Suprapubic skin (tissue), 3 donors: ENCODE results near the gene LDLRAD2.

Experiments
- CTCF ChIP-seq, 2 donors: fragments of 200-600 bp in 1 of 2; fragments of 450-650 bp in 1 of 2; sonication (generic) in 1 of 2; IDR thresholded peaks; one replicate each; pipeline ENCODE4 v1.5.1; 2016 to 2019; ENCODE audit warnings: antibody characterized with exemption in 2 of 2, mild to moderate bottlenecking in 1 of 2, moderate library complexity in 1 of 2
- EP300 ChIP-seq: sonication (generic); formaldehyde crosslinking; IDR thresholded peaks from one replicate; pipeline ENCODE4 v1.6.1; 2017; ENCODE audit warnings: antibody characterized with exemption

- TF ChIP-seq CTCF (IDR thresholded peaks at IDR 0.05) (no peak), EP300 (no peak)
Observed at GRCh38 chr1:21786640-21787039, 25.4 kb upstream of the LDLRAD2 start.
